ENCODE data around the gene FMNL1. TPM values are rescaled to one million over a fixed set of nuclear protein-coding genes. Genes with fewer than 3 reads are reported as not detected.

FMNL1 gene
- total RNA-seq, 6 donors from 2014 or later: 42.9 to 119 (median 98.3) TPM

DNA sequence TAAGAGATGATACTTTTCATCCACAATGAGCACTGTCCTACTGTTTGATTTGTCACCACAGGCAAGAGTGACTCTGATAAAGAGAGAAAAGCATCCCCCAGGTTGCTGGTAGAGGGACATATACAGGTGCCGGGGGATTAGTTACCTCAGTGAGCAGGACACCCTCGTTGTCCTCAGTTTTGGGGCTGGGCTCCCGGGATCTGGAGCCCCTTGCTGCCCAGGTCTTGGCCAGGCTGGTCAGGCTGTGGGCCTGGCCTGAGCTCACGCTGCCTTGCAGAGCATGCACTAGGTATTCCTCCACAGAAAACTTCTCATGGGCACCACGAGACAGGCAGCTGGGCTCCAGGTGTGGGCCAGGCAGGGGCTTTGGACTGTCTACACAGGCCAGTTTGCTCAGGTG, 64.6 kb downstream of the FMNL1 start:
- DNase-seq (no peak), ATAC-seq (ENCODE audit: low FRiP score in 2 of 2) (no peak)
- WGBS, 2 donors: 80 to 93% methylated on average over 2 to 5 of the region's 5 CpGs
- no peak overlapping the region for H3K27ac ChIP-seq
- H3K9me3 ChIP-seq: no peaks in the 10 kb centered on the region
- TF ChIP-seq POLR2A (IDR thresholded peaks at IDR 0.05) (no peak), EP300 (IDR thresholded peaks at IDR 0.05) (no peak), POLR2AphosphoS5 (IDR thresholded peaks at IDR 0.05) (no peak)
- TF ChIP-seq, protein P1, sequence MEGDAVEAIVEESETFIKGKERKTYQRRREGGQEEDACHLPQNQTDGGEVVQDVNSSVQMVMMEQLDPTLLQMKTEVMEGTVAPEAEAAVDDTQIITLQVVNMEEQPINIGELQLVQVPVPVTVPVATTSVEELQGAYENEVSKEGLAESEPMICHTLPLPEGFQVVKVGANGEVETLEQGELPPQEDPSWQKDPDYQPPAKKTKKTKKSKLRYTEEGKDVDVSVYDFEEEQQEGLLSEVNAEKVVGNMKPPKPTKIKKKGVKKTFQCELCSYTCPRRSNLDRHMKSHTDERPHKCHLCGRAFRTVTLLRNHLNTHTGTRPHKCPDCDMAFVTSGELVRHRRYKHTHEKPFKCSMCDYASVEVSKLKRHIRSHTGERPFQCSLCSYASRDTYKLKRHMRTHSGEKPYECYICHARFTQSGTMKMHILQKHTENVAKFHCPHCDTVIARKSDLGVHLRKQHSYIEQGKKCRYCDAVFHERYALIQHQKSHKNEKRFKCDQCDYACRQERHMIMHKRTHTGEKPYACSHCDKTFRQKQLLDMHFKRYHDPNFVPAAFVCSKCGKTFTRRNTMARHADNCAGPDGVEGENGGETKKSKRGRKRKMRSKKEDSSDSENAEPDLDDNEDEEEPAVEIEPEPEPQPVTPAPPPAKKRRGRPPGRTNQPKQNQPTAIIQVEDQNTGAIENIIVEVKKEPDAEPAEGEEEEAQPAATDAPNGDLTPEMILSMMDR (IDR thresholded peaks at IDR 0.05): no peak
- peaks cover 6 to 86% (median 47%) of the 10 kb centered on the region in 4 donors for H3K36me3 ChIP-seq
- H3K4me3 ChIP-seq: no peak overlapping the region
- H3K4me1 ChIP-seq: peaks cover 12 to 44% (median 42%) of the 10 kb centered on the region in 4 donors
- no peaks in the 10 kb centered on the region for H3K27me3 ChIP-seq

DNA sequence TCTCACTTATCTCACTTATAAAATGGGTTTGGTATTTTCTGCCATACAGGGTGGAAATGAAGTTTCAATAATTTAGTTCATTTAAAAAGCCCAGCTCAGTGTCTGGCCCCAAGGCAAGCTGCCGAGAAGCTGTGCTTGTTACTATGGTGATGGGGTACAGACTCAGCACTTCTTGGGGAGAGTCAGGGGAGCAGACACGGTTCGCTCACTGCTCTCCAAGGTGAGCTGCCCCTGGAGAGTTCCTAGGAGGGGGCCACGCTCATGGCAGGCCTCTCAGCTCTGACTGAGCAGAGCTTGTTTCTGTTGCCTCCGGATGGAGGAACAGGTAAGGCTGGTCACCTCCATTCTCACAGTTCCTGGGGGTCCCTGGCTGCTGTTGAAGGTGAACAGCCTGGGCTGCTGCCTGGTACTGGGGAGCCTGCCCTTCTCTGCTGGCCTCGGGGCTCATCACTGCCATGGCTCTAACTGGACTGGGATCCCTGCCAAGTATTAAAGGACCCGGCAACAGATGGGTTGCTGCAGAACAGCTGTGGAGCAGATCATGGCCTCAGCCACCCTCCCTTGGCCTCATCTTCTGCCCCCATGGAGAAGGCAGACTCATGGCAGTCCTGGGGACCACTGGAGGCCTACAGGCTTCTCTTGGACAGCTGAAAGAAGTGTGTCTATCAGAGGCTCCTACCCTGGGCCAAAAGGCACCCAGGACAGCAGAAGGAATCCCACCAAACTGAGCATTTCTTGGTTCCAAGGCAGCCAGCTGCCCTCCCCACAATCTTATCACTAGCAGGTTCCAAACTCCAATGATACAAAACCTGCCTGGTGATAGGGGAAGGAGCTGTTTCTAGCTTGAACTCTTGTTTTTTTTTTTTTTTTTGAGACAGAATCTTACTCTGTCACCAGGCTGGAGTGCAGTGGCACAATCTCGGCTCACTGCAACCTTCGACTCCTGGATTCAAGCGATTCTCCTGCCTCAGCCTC, 66.1 kb downstream of the FMNL1 start:
- Histone ChIP-seq H3K27me3 (no peaks in the 10 kb centered on the region), H3K36me3 (peaks cover 6 to 76% (median 45%) of the 10 kb centered on the region in 4 donors), H3K27ac (peak overlapping the region in 3 of 4 donors; percentile 1 to 66 (median 46)), H3K4me3 (no peak overlapping the region), H3K4me1 (peaks cover 27 to 56% (median 55%) of the 10 kb centered on the region in 4 donors), H3K9me3 (no peaks in the 10 kb centered on the region)
- 70 to 79% methylated on average over 6 to 10 of the region's 10 CpGs for WGBS, 2 donors
- TF ChIP-seq EP300 (IDR thresholded peaks at IDR 0.05): no peak
- TF ChIP-seq POLR2A (IDR thresholded peaks at IDR 0.05): no peak
- TF ChIP-seq POLR2AphosphoS5 (IDR thresholded peaks at IDR 0.05): no peak
- TF ChIP-seq, protein P1 (IDR thresholded peaks at IDR 0.05): no peak
- DNase-seq (no peak), ATAC-seq (ENCODE audit: low FRiP score in 2 of 2) (no peak)

DNA sequence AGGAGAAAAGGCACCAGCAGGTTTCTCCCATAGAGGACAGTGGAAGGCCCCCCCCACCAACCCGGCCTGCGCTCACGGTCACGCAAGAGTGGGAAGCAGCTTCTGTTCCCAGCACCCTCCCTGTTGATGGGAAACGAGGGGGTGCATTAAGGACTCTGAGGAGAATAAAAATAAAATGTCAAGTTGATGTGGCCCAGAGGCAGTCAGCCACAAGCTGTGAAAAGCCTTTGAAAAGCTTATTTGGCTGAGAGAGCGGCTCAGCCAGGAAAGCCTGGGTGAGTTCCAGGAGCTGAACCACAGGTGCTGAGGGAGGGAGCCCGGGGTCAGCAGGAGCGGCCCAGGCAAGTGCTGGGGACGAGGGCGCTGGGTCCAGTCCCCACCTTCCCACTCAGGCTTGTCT, 67.1 kb downstream of the FMNL1 start:
- H3K4me3 ChIP-seq: no peak overlapping the region
- 58 to 77% methylated on average over 10 of the region's 10 CpGs for WGBS, 2 donors
- TF ChIP-seq EP300 (IDR thresholded peaks at IDR 0.05) (peak in 1 of 4 donors; percentile 28), POLR2A (IDR thresholded peaks at IDR 0.05) (no peak)
- peaks cover 6 to 66% (median 38%) of the 10 kb centered on the region in 4 donors for H3K36me3 ChIP-seq
- no peaks in the 10 kb centered on the region for H3K9me3 ChIP-seq
- H3K27ac ChIP-seq: peak overlapping the region in 3 of 4 donors; percentile 1 to 66 (median 46)
- DNase-seq (peak in 1 of 2 donors; percentile 75), ATAC-seq (ENCODE audit: low FRiP score in 2 of 2) (no peak)
- H3K4me1 ChIP-seq: peaks cover 30 to 57% (median 55%) of the 10 kb centered on the region in 4 donors
- no peaks in the 10 kb centered on the region for H3K27me3 ChIP-seq

DNA sequence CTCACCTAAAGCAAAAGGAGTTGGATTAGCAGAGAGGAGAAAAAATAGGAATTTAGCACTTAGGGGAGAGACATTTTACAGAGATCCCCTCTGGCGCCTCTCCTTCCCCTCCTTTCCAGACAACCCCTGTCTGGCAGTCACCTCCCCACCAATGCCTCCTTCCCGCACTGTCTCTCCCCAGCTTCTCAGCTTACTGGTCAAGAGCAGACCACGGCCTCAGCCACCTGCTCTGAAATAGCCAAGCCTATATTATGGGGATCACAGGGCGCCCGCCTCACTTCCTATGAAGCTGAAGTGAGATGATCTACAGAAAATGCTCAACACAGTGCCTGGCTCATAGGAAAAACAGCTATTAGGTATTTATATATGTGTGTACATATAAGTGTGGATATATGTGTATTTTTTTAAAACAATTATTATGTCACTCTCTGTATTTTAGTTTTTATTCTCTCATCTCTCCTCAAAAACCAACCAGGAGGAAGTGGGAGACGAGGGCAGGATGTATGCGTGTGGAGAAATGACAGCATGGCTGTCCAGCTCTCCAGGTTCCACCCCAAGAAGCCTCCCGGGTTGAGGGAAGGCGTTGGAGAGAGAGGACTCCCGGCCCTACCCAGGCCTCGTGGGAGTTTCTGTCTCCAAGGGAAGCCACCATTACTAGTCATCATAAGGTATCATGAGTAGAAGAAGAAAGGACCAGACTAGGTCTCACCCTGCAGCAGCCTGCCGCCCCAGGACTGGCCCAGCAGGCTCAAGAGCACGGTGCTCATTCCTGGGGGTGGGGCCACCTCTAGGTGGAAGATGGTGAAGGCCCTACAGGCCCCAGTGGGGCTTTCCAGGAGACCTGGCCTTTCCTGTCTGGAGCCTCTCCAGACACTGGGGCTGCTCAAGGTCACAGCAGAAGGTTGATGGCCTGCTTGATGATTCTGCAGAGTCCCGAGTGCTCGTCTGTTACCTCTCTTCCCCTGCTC, 67.9 kb downstream of the FMNL1 start:
- peak overlapping the region in 3 of 4 donors; percentile 1 to 66 (median 46) for H3K27ac ChIP-seq
- H3K4me1 ChIP-seq: peaks cover 38 to 65% (median 63%) of the 10 kb centered on the region in 4 donors

More for the DNA sequence above, 67.9 kb downstream of the FMNL1 start:
- DNase-seq: peak in 1 of 2 donors; percentile 75
- Histone ChIP-seq H3K27me3 (no peaks in the 10 kb centered on the region), H3K9me3 (no peaks in the 10 kb centered on the region), H3K36me3 (peaks cover under 1 to 59% (median 31%) of the 10 kb centered on the region in 4 donors), H3K4me3 (no peak overlapping the region)
- TF ChIP-seq POLR2A (IDR thresholded peaks at IDR 0.05): no peak
- no peak for TF ChIP-seq EP300 (IDR thresholded peaks at IDR 0.05)
- TF ChIP-seq, protein P1 (IDR thresholded peaks at IDR 0.05): no peak
- TF ChIP-seq POLR2AphosphoS5 (IDR thresholded peaks at IDR 0.05): no peak
- WGBS, 2 donors: 65 to 74% methylated on average over 15 of the region's 15 CpGs
- no peak for ATAC-seq (ENCODE audit: low FRiP score in 2 of 2)

Data from upper lobe of left lung (tissue), 6 donors.